Renal pelvis (tissue), 12 donors: ENCODE data around the gene NCOA3. TPM values are rescaled to one million over a fixed set of nuclear protein-coding genes. Genes with fewer than 3 reads are reported as not detected.
"Not testable (repeated sequence)": the region's sequence is repeated elsewhere in the genome, so short reads cannot be mapped to it uniquely, and the experiment has no call there.

Source experiments
- DNase-seq: peaks from one replicate; pipeline ENCODE4 v3.0.0-alpha.2; 2013
- long read RNA-seq, 16 experiments: transcript quantifications; one replicate each; lab custom pipeline, GENCODE V29; 2026
- polyA plus RNA-seq, 3 donors: library from polyadenylated mRNA; unstranded; fragments of 120-200 nt; gene quantifications; one replicate each; pipeline ENCODE4 v1.2.1, GENCODE V29; 2013; ENCODE audit not compliant: insufficient read length in 3 of 3

NCOA3 gene
- polyA plus RNA-seq: 10 to 100 TPM; 31.5 to 40.1 (median 36.1) TPM
- long read RNA-seq, donor 1, partial matches to known transcripts: 17 of 17 reads
- long read RNA-seq, donor 1, other reads (novel, unspliced or antisense): 0 of 17 reads
- long read RNA-seq, donor 2: 0 reads
- long read RNA-seq, donor 3, partial matches to known transcripts: 5 of 5 reads
- long read RNA-seq, donor 3, other reads (novel, unspliced or antisense): 0 of 5 reads
- long read RNA-seq, donor 4, partial matches to known transcripts: 34 of 34 reads
- long read RNA-seq, donor 4, other reads (novel, unspliced or antisense): 0 of 34 reads
- long read RNA-seq, donor 5: 0 reads
- long read RNA-seq, donor 6: 0 reads
- long read RNA-seq, donor 7, partial matches to known transcripts: 21 of 27 reads
- long read RNA-seq, donor 7, other reads (novel, unspliced or antisense): 6 of 27 reads
- long read RNA-seq, donor 8, partial matches to known transcripts: 203 of 203 reads
- long read RNA-seq, donor 8, other reads (novel, unspliced or antisense): 0 of 203 reads
- long read RNA-seq, donor 9, full-length matches to known transcripts: 1 of 9 reads
- long read RNA-seq, donor 9, partial matches to known transcripts: 8 of 9 reads
- long read RNA-seq, donor 9, other reads (novel, unspliced or antisense): 0 of 9 reads
- long read RNA-seq, donor 10, partial matches to known transcripts: 25 of 25 reads
- long read RNA-seq, donor 10, other reads (novel, unspliced or antisense): 0 of 25 reads
- long read RNA-seq, donor 11, partial matches to known transcripts: 15 of 15 reads
- long read RNA-seq, donor 11, other reads (novel, unspliced or antisense): 0 of 15 reads
- long read RNA-seq, donor 12, partial matches to known transcripts: 11 of 11 reads
- long read RNA-seq, donor 12, other reads (novel, unspliced or antisense): 0 of 11 reads
- long read RNA-seq, donor 13, partial matches to known transcripts: 18 of 18 reads
- long read RNA-seq, donor 13, other reads (novel, unspliced or antisense): 0 of 18 reads
- long read RNA-seq, donor 14, partial matches to known transcripts: 30 of 30 reads
- long read RNA-seq, donor 14, other reads (novel, unspliced or antisense): 0 of 30 reads
- long read RNA-seq, donor 15, partial matches to known transcripts: 154 of 159 reads
- long read RNA-seq, donor 15, other reads (novel, unspliced or antisense): 5 of 159 reads
- long read RNA-seq, donor 16: 0 reads

GRCh38 chr20:47501482-47502270, at the start of gene NCOA3:
Gene NCOA3, plus strand, starts transcription at chr20:47501887. Its CDS starts 120,361 bp downstream, at chr20:47622248.
- DNase-seq: peak; percentile 96

GRCh38 chr20:47452736-47453161, 48.9 kb upstream of the NCOA3 start:
- no peak for DNase-seq

GRCh38 chr20:47453167-47453782, 48.4 kb upstream of the NCOA3 start:
- no peak for DNase-seq

GRCh38 chr20:47454298-47455132, 47.2 kb upstream of the NCOA3 start:
- no peak for DNase-seq

GRCh38 chr20:47455133-47456040, 46.3 kb upstream of the NCOA3 start:
- no peak for DNase-seq

- no peak for DNase-seq
Observed at GRCh38 chr20:47456041-47456537, 45.6 kb upstream of the NCOA3 start.

GRCh38 chr20:47456952-47457724, 44.5 kb upstream of the NCOA3 start:
- no peak for DNase-seq

GRCh38 chr20:47458280-47459050, 43.2 kb upstream of the NCOA3 start:
- DNase-seq: not testable (repeated sequence)

GRCh38 chr20:47459344-47460073, 42.2 kb upstream of the NCOA3 start:
- no peak for DNase-seq

- not testable (repeated sequence) for DNase-seq
Observed at GRCh38 chr20:47460761-47461112, 41.0 kb upstream of the NCOA3 start.

GRCh38 chr20:47461120-47461685, 40.5 kb upstream of the NCOA3 start:
- no peak for DNase-seq

GRCh38 chr20:47461906-47462305, 39.8 kb upstream of the NCOA3 start:
- DNase-seq: not testable (repeated sequence)

- peak; percentile 14 for DNase-seq
Observed at GRCh38 chr20:47464380-47465101, 37.1 kb upstream of the NCOA3 start.

- DNase-seq: no peak
Observed at GRCh38 chr20:47465335-47466090, 36.2 kb upstream of the NCOA3 start.
